ENCODE measurements around the gene SYVN1. TPM values are rescaled to one million over a fixed set of nuclear protein-coding genes. Genes with fewer than 3 reads are reported as not detected.
A peak's percentile ranks its signal among the peaks of the same experiment; 100 is the strongest.
"Not testable (repeated sequence)": the region's sequence is repeated elsewhere in the genome, so short reads cannot be mapped to it uniquely, and the experiment has no call there.

The SYVN1 gene
- total and polyA plus RNA-seq, 2 donors (not counting 3 experiments of a cell fraction or from before 2014, with no cell fraction given), result 34.5 to 45.1 TPM

DNA sequence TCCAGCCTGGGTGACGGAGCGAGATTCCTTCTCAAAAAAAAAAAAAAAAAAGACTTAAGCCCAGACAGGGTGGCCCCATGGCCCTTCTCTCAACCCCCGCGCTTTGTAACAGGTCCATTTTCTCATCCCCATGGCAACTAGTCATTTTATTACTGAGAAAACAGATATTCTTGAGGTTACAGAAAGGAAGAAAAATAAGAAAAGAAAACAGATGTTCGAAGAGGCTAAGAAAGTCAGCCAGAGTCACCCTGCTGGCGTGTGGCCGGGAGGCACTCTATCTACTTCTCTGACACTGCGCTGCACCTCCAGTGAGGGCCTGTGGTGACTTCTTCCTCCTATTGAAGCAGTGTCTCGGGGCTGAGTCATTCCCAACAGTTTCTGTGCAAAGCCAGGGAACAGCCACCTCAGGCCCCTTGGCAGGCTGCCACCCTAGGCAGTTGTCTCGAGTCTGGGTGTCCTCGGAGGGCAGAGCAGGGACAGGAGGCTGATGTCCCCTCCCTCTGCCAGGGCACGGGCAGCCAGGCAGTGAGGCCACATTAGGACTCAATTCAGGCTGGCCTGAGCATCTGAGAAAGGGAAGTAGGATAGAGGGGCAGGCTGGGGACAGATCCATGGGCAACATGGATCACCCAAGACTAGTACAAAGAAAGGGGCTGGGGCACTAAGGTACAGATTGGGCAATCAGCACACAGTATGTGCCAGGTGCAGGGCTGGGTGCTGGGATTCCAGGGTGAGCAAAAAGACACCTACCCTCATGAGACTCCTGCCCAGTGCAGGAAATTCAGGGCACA is 16.4 kb upstream of the SYVN1 start:
- DNase-seq (ENCODE audit: low read depth, low spot score) (peak; percentile 68), FAIRE-seq (peak; percentile 95)
- dilution Hi-C loops (cut with MboI; ENCODE audit: extremely low pct_ligation_motif_present, low sequenced_read_pairs), result no loop called here
- no TSS peak for BruUV-seq (replicated peaks)
- no peak overlapping the region for H3K4me2 ChIP-seq (ENCODE audit: insufficient read depth, low read length)
- peaks cover 4 to 7% of the 10 kb centered on the region in 2 experiments for H3K27me3 ChIP-seq (ENCODE audit: control insufficient read depth in 2 of 2, insufficient read depth in 2 of 2, low read length in 2 of 2)
- H3K9me1 ChIP-seq (replicated peaks; ENCODE audit: control insufficient read depth, extremely low read depth, insufficient read depth, low read length), result no peaks in the 10 kb centered on the region
- peaks cover 7% of the 10 kb centered on the region for H3K4me1 ChIP-seq (ENCODE audit: control insufficient read depth, extremely low read depth, insufficient read depth, low read length)
- H3K27ac ChIP-seq (ENCODE audit: insufficient read depth, low read depth, low read length), result no peak overlapping the region
- POLR2A ChIA-PET, result no interaction called here
- CTCF ChIA-PET, result no interaction called here
- H3K9me3 ChIP-seq (replicated peaks; ENCODE audit: control insufficient read depth, insufficient read depth, low read length), result no peaks in the 10 kb centered on the region
- no peaks in the 10 kb centered on the region for H3K79me2 ChIP-seq (ENCODE audit: control insufficient read depth, insufficient read depth, low read length)
- no peak overlapping the region for H2AFZ ChIP-seq (ENCODE audit: low read depth, low read length)
- no peaks in the 10 kb centered on the region for H3K36me3 ChIP-seq (ENCODE audit: control insufficient read depth in 2 of 2, extremely low read depth in 1 of 2, insufficient read depth in 2 of 2, low read length in 2 of 2)
- H4K20me1 ChIP-seq (replicated peaks; ENCODE audit: control insufficient read depth, extremely low read depth, insufficient read depth, low read length), result no peaks in the 10 kb centered on the region
- H3K4me3 ChIP-seq (replicated peaks in 1 of 3; ENCODE audit: insufficient read depth in 1 of 3, low read depth in 1 of 3, low read length in 3 of 3), result no peak overlapping the region
- intact Hi-C loops (cut with micrococcal nuclease), result no loop called here
- H3K9ac ChIP-seq (replicated peaks; ENCODE audit: extremely low read depth, insufficient read depth, low read length), result no peak overlapping the region
- TF ChIP-seq FOS (IDR thresholded peaks at IDR 0.05; ENCODE audit: borderline replicate concordance, insufficient read depth, low read length), result peak; percentile 69
- peak; percentile 20 for TF ChIP-seq POLR2AphosphoS5 (IDR thresholded peaks at IDR 0.05; ENCODE audit: insufficient read depth, low read depth, low read length)
- TF ChIP-seq POLR2A (IDR thresholded peaks at IDR 0.05; ENCODE audit: low read depth, low read length), result no peak

DNA sequence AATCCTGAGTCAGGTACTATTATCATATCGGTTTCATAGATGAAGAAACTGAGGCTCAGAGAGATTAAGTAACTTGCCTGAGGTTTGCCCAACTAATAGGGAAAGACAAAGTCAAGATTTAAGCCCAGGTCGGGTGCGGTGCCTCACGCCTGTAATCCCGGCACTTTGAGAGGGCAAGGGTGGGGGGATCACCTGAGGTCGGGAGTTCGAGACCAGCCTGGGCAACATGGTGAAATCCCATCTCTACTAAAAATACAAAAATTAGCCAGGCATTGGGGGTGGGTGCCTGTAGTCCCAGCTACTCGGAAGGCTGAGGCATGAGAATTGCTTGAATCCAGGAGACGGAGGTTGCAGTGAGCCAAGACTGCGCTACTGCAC is 15.8 kb upstream of the SYVN1 start:
- H3K36me3 ChIP-seq (ENCODE audit: control insufficient read depth in 2 of 2, extremely low read depth in 1 of 2, insufficient read depth in 2 of 2, low read length in 2 of 2); H2AFZ ChIP-seq (ENCODE audit: low read depth, low read length); H3K27ac ChIP-seq (ENCODE audit: insufficient read depth, low read depth, low read length); H4K20me1 ChIP-seq (replicated peaks; ENCODE audit: control insufficient read depth, extremely low read depth, insufficient read depth, low read length); H3K9me3 ChIP-seq (replicated peaks; ENCODE audit: control insufficient read depth, insufficient read depth, low read length); H3K9ac ChIP-seq (replicated peaks; ENCODE audit: extremely low read depth, insufficient read depth, low read length); H3K4me1 ChIP-seq (ENCODE audit: control insufficient read depth, extremely low read depth, insufficient read depth, low read length); FAIRE-seq; H3K9me1 ChIP-seq (replicated peaks; ENCODE audit: control insufficient read depth, extremely low read depth, insufficient read depth, low read length); H3K4me2 ChIP-seq (ENCODE audit: insufficient read depth, low read length); dilution Hi-C loops (cut with MboI; ENCODE audit: extremely low pct_ligation_motif_present, low sequenced_read_pairs); H3K27me3 ChIP-seq (ENCODE audit: control insufficient read depth in 2 of 2, insufficient read depth in 2 of 2, low read length in 2 of 2); H3K79me2 ChIP-seq (ENCODE audit: control insufficient read depth, insufficient read depth, low read length); DNase-seq (ENCODE audit: low read depth, low spot score); POLR2A ChIA-PET; intact Hi-C loops (cut with micrococcal nuclease); H3K4me3 ChIP-seq (replicated peaks in 1 of 3; ENCODE audit: insufficient read depth in 1 of 3, low read depth in 1 of 3, low read length in 3 of 3); BruUV-seq (replicated peaks): not testable (repeated sequence)
- CTCF ChIA-PET, result interaction anchor here (1.3 kb wide), 1 partner anchor 12 kb away, joined by 3 read pairs; no protein-coding TSS in a partner anchor

Measured in endothelial cell of umbilical vein (primary cell).